Measurements from ENCODE around the gene DEDD.
"Not testable (repeated sequence)": the region's sequence is repeated elsewhere in the genome, so short reads cannot be mapped to it uniquely, and the experiment has no call there.

DEDD gene

DNA sequence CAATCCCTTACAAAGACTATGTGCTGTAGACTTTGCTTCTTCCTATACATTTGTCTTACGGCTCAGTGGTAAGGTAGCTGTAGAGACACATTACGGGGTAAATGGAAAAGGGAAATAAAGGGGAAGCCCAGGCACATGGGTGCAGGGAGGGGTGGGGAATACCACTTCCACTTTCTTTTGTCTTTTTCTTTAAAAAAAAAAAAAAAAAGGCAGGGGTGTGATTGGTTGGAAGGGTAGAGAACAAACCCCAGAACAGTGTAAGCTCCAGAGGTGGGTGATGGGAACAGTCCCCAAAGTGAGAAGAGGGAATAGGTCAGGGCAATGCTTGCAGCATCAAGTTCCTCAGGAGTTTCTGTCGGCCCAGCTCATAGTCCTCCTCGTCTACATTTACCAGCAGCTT lies 10.6 kb downstream of the DEDD start:
- no peak for DNase-seq

- DNase-seq, result no peak
These were observed 11.3 kb downstream of the DEDD start for GRCh38 chr1:161121042-161121650.

DNA sequence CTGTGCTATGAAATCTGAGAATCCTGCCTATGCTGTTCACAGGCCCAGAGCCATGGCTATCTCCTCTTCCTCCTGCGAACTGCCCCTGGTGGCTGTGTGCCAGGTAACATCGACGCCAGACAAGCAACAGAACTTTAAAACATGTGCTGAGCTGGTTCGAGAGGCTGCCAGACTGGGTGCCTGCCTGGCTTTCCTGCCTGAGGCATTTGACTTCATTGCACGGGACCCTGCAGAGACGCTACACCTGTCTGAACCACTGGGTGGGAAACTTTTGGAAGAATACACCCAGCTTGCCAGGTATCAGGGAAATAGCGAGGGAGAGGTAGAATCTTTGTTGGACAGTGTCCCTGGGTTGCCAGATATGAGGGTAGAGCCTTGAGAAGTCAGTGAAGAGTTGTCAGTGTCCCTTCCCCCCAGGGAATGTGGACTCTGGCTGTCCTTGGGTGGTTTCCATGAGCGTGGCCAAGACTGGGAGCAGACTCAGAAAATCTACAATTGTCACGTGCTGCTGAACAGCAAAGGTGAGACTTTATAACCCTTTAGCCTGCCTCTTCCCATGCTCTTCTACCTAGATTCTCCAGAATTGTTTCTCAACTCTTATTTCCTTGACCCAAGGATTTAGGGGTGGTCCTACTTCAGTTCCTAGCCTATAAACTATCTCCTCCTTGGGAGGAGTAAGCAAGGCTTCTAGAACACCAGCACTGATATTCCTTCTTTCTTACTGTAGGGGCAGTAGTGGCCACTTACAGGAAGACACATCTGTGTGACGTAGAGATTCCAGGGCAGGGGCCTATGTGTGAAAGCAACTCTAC lies 13.2 kb downstream of the DEDD start:
- DNase-seq, result peak; percentile 80

- peak; percentile 93 for DNase-seq
These were observed 14.5 kb downstream of the DEDD start, which contains the start of the genes NIT1 and PFDN2 for GRCh38 chr1:161117759-161118581. Gene NIT1, plus strand, starts transcription at chr1:161118105. Its CDS starts 72 bp downstream, at chr1:161118177. Gene PFDN2, minus strand, starts transcription at chr1:161118037. Its CDS starts 11 bp downstream, at chr1:161118026.

DNA sequence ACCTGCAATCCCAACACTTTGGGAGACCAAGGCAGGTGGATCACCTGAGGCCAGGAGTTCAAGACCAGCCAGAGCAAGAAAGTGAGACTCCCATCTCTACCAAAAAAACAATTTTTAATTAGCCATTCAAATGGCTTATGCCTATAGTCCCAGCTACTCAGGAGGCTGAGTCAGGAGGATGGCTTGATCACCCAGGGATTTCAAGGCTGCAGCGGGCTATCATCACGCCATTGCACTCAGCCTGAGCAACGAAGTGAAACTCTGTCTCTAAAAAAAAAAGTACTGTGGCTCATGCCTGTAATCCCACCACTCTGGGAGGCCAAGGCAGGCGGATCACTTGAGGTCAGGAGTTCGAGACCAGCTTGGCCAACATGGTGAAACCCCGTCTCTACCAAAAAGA lies 16.5 kb downstream of the DEDD start:
- not testable (repeated sequence) for DNase-seq

DNA sequence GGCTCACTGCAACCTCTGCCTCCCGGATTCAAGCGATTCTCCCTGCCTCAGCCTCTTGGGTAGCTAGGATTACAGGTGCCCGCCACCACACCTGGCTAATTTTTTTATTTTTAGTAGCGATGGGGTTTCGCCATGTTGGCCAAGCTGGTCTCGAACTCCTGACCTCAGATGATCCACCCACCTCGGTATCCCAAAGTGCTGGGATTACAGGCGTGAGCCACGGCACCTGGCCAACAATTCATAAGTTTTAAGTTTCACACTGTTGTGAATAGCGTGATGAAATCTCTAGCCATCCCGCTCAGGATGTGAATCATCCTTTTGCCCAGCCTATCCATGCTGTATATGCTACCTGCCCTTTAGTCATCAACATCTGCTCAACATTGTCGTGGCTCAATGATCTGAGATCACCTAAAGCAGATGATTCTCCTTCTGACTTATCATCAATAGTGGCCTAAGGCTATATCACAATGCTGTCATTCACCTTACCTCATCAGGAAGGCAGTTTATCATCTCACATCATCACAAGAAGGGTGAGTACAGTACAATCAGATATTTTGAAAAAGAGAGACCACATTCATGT lies 17.2 kb downstream of the DEDD start:
- peak; percentile 58 for DNase-seq

DNA sequence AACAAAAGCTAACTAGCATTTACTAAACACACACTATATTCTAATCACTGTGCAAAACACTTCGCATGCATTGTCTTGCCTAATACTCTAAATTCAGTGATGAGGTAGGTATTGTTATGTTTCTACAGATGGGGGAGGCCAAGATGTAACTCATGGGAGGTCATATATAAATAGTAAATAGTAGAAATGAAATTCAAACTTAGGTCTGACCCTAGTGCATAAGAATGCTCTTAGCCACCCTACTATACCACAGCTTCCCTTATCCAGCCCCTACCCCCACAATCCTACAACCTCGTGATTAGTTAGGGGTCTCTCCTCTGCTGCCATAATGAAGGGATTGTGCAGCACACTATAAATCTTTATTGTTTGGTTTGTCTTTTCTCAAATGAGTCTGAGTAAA lies 17.9 kb downstream of the DEDD start:
- DNase-seq, result no peak

- DNase-seq, result no peak
These were observed 18.6 kb downstream of the DEDD start for GRCh38 chr1:161113915-161114314.

GRCh38 chr1:161111527-161111926 lies 20.9 kb downstream of the DEDD start:
- no peak for DNase-seq

DNA sequence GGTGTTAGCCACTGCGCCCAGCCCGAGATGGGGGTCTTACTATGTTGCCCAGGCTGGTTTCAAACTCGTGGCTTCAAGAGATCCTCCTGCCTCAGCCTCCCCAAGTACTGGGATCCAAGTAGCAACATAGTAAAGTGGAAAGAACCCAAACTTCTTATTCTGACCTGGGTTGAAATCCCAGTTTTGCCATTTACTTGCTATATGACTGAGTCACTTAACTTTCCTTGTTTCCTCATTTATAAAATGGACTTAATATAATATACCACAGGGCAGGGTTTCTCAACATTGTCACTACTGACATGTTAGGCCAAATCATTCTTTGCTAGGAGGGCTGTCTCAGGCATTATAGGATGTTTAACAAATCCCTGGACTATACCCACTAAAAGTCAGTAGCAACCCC lies 21.4 kb downstream of the DEDD start:
- DNase-seq, result no peak

- no peak for DNase-seq
These were observed 26.0 kb downstream of the DEDD start for GRCh38 chr1:161106431-161106830.

DNA sequence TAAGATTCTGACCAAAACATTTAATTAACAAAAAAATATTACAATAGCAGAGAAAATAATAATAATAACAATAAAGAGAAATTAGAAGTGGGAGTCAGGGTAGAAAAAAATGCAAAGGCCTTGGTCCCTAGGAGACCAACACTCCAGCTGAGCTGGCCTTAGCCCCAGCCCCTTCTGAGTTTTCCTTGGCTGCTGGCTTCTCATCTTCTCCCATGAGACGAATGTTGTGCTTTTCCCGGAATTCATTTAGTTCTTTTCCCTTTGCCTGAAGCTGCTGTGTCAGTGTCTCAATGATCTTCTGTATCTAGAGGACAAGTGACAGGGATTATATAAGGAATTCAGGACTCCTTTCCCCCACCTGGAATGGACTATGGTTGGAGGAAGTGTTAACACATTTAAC lies 31.9 kb downstream of the DEDD start:
- DNase-seq, result no peak

GRCh38 chr1:161099090-161099802 lies 33.2 kb downstream of the DEDD start:
- no peak for DNase-seq

DNA sequence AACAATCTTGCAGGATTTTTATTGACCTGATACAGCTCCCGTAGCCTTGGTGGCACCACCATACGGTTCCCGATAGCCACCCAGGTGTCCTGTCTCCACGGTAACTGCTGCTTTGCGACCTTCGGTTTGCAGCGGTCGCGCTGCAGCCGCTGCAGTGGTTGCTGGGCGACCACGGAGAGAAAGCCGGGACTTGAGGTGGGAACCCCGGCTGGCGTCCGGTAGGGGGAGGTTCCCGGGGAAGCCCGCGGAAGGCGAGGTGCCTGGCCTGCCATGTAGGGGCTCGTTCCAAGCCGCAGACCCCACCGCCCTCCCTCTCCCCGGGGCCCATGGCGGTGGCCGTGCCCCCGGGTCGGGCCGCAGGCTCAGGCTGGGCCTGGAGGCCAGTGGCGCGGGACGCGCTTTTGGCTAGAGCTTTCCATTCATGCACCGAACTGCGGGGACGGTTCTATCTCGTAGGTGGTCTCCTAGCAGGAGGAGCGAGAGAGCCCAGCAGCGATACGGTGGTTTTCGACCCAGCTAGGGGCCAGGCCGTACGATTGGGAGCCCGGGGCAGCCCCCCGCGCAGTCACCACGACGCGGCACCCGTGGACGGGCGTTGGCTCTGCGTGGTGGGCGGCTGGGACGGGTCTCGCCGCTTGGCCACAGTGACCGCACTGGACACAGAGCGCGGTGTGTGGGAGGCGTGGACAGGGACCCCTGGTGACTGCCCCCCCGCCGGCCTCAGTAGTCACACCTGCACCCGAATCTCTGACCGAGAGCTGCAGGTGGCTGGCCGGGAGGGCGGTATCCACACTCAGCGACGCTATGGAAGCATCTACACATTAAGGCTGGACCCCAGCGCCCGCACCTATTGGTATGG lies 34.0 kb downstream of the DEDD start, which contains the start of gene KLHDC9:
Gene KLHDC9 (plus strand): TSS at position 152 of the 859 bp plus-strand sequence. CDS start 175 bp downstream, at position 327.
- DNase-seq, result peak; percentile 80

DNA sequence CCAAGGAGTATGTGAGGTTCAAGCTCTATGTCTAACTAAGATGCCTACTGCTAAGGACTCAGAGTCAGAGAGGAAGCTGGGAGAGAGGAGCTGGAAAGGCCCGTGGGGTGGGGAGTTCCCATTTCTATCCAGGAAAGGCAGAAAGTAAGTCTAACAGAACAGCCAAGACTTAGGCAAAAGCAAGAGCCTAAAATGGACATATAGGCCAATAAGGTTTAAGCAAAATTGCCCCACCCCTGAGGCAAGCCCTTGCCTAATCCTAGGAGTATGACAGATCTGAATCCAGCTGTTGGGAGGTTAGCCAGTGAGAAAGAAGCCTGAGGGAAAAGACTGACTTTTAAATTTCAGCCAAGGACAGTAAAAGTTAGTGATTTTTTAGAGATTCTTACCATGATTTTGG lies 35.9 kb downstream of the DEDD start:
- no peak for DNase-seq

DNA sequence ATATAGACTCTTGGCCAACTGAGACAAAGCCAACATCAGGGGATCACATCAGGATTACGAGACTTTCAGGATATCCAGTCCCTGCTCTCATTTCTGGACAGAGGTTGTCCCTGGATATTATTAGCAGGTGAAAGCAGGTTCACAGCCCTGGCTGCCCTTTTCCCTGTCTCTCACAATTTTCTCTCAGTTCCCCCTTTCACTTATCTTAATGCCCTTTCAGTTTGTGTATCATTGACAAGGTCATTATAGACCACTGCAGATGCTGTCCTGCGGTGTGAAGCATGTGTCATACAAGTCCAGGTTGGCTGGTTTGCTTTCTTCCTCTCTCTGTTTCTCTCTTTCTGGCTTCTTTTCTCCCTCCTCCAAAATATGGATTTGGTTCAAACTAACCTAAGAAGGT lies 36.5 kb downstream of the DEDD start:
- DNase-seq, result no peak

GRCh38 chr1:161095230-161095629 lies 37.2 kb downstream of the DEDD start:
- DNase-seq, result no peak

GRCh38 chr1:161094481-161094880 lies 38.0 kb downstream of the DEDD start:
- no peak for DNase-seq

DNA sequence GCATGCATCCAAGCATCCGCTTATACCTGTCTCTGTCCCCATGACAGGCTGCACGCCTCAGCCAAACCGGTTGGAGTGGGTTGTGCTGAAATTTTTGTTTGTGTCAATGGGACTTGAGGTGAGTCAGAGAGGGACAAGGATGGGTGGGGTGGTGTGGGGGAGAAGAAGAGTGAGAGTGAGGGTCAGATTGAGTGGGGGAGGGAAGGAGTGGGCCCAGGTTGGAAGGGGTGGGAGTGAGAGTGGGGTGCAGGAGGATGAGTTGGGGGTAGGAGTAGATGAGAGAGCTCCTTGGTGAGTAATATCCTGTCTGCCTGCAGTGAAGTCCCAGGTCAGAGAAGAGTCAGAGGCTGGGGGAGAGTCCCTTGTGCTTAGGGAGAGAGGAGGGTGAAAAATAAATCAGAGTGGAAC lies 39.8 kb downstream of the DEDD start:
- peak; percentile 64 for DNase-seq

GRCh38 chr1:161091796-161092507 lies 40.5 kb downstream of the DEDD start:
- DNase-seq, result no peak

GRCh38 chr1:161091093-161091492 lies 41.4 kb downstream of the DEDD start:
- DNase-seq, result no peak
